Activated CD8-positive, alpha-beta memory T cell treated with anti-CD3 and anti-CD28 coated beads, Interleukin-2, amount 50 U/mL, for 4 hours (primary cell): ENCODE measurements around the gene MMAB.

ENCODE experiments used
- DNase-seq: peaks from one replicate; pipeline ENCODE4 v3.0.0-alpha.2; 2020

The MMAB gene

DNA sequence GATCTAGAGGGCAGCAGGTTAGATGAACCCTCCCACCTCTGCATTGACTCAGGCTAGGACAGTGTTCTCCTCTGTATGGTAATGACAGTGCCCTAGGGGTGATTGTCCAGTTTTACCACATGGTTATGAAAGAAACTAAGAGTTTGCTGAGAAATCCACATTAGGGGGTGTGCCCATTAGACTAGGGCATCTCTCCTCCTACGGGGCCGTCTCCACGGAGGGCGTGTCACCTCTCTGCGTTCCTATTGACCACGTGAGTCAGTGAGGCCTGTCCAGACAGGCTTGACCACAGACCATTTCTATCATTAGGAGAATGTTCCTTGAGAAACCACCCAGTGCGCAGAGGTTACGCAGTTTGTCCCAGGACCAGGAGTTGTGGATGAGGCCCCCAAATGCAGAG is 8.6 kb upstream of the MMAB start:
- DNase-seq = no peak

GRCh38 chr12:109581334-109581691 is 8.0 kb upstream of the MMAB start:
- DNase-seq = no peak

GRCh38 chr12:109580684-109581333 is 7.5 kb upstream of the MMAB start:
- DNase-seq = no peak

DNA sequence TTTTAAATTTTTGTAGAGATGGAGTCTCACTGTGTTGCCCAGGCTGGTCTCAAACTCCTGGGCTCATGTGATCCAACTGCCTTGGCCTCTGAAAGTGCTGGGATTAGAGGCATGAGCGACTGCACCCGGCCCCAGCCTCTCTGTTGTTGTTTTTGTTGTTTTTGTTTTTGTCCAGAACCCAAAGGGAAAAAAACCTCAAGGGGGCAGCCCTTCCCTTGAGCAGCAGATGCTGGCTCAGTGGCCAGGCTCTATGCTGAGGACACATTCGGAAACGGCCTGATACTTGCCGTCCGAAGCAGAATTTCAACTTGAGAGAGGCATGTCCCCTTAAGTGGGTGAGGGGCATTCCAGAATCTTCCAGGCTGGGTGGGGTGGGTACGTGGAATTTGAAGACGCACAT is 7.0 kb upstream of the MMAB start:
- DNase-seq = no peak

DNA sequence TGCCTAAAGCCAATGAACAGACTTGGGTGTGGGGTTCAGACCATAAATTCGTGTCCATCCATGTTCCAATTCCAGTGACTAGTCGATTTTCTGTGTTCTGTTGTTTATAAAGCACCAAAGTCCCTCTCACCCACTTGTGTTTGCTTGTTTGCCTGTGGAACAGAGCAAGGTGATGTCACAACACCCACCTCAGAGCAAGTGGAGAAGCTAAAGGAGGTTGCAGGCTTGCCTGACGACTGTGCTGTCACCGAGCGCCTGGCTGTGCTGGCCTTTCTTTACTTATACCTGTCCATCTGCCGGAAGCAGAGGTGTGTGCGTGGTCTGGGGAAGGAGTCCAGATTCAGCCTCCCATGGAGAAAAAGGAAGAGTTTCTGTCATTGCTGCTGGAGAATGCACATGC is 6.3 kb upstream of the MMAB start:
- DNase-seq = no peak

- no peak for DNase-seq
These were observed 5.1 kb upstream of the MMAB start for GRCh38 chr12:109578330-109578927.

GRCh38 chr12:109577311-109577710 is 4.0 kb upstream of the MMAB start:
- no peak for DNase-seq

DNA sequence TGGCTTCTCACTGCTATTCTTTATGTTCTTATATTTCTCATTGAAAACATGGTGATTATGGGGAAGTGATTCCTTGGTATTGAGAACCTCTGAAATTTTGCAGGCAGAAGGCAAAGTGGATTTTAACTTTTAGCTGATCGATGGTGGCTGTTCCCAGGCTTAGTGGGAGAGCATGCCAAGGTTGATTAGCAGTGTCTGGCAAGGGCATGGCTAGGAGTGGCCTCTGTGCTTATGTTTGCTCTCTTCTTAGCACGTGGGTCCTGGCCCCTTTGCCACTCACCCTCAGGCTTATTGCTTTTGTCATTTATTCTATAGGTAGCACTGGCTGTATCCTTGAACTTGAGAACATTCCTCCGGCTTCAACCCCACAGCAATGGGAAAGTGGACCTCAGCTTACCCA is 2.4 kb upstream of the MMAB start:
- no peak for DNase-seq

DNA sequence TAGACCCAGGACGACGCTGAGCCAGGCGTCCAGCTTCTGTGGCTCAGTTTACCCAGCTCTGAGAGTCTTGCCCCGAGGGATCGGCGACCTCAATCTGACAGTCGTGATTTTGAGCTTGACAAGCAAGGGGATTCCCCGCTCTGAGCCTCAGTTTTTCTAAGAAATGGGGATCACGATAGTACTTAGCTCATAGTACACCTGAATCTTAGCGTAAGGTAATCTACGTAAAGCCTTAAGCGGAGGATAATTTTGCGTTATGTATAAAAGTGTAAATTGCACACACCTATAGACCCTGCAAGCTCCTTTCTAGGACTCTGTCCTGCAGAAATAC is 575 bp upstream of the MMAB start:
- DNase-seq = no peak

GRCh38 chr12:109572506-109572845 is 828 bp downstream of the MMAB start:
- DNase-seq = no peak

DNA sequence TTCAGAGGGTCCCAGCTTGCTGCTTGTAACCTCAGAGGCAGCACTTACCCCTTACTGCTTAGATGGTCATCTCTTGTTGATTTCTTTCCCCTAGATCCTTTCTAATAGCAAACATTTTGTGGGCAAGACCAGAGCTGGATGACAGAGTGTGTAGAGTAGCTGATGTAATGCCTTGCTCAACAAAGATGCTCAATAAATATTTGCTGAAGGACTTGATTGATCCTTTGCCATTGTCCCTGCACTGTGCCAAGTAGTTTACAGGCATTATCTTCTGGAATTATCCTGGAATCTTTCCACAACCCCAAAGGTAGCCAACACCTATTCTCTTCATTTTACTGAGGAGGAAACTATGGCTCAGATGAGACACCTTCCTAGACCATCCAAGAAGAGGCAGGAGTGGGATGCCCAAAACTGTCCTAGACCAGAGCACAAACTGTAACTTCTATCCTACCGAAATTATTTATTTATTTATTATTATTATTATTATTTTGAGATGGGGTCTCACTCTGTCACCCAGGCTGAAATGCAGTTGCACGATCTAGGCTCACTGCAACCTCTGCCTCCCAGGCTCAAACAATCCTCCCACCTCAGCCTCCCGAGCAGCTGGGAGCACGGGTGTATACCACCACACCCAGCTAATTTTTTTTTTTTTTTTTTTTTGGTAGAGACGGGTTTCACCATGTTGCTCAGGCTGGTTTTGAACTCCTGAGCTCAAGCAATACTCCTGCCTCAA is 1.4 kb downstream of the MMAB start:
- no peak for DNase-seq

DNA sequence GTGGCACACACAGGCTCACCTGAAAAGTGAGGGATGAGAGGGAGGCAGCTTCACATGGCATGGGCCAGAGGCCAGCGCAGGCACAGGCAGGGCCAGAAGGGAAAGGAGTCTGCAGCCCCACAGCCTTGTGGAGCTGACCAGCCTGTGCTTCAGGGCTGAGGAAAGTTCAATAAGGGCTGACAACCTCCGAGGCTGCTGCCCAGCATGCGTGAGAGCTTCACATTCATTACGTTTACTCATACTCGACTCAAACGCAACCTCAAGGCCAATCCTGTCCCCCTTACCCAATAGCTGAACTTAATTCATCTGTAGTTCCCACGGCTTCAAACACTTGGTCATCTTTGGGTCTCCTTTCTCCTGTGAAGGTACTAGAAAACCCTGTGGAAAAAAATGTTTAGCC is 4.8 kb downstream of the MMAB start:
- no peak for DNase-seq

GRCh38 chr12:109567967-109568366 is 5.3 kb downstream of the MMAB start:
- no peak for DNase-seq

DNA sequence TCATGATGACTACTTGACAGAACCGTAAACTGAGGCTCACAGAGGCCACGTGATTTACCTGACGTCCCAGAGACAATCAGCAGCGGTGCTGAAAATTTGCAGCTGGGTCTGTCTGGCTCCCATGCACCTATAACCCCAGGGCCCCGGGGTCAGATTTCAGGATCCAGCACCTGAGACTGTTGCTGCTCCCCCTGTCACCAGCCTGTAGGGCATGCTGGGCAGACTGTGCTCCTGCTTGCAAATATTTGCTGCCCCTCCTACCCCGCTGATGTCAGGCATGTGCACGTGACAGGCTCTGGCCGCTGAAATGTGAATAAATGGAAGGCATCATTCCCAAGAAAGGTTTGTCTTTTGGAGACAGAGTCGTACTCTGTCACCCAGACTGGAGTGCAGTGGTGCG is 6.0 kb downstream of the MMAB start:
- DNase-seq = no peak

GRCh38 chr12:109566424-109566823 is 6.9 kb downstream of the MMAB start:
- no peak for DNase-seq

DNA sequence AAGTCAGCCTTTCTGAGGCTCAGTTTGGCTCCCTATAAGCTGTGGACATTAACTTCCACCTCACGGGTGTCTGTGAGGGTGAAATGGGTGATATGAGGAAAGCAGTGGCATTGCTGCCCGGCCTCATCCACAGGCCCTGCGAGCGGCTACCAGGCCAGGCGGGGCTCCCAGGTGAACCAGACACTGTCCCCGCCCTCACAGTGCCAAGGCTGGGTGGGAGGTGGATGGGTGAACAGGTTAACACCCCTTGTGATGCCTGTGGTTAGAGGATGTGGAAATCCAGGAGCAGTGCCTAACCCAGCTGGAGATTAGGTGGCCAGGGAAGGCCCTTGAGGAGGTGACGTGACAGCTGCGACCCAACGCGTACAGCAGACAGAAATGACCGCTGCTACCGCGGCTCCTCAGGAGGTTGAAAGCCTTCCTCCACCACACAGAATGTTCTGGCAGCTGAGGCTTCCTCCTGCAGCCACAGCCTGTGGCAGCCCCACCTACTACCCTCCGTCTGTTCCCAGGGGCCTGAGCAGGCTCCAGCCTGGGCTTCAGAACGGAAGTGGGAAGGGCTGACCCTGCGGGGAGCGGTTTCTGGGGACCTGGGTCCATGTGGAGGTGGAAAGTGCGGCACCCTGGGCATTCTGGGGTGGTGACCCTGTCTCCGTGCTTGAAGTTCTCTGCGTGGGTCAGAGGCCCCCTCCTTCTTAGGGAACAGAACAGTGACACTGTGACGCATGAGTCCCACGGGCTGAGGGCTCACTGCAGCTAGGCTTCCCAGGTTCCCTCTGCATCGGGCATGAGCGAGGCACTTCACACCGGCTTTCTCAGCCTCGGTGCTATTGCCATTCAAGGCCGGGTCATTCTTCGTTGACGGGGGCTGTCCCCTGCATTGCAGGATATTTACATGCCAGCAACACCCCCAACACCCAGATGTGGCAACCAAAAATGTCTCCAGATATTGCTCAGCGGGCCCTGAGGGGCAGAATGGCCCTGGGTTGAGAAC is 9.7 kb downstream of the MMAB start:
- no peak for DNase-seq

GRCh38 chr12:109562871-109563270 is 10.4 kb downstream of the MMAB start:
- no peak for DNase-seq

- no peak for DNase-seq
These were observed 11.6 kb downstream of the MMAB start for GRCh38 chr12:109561711-109562030.

- no peak for DNase-seq
These were observed 12.2 kb downstream of the MMAB start for GRCh38 chr12:109560867-109561710.

- DNase-seq = no peak
These were observed 13.7 kb downstream of the MMAB start for GRCh38 chr12:109559601-109560000.

DNA sequence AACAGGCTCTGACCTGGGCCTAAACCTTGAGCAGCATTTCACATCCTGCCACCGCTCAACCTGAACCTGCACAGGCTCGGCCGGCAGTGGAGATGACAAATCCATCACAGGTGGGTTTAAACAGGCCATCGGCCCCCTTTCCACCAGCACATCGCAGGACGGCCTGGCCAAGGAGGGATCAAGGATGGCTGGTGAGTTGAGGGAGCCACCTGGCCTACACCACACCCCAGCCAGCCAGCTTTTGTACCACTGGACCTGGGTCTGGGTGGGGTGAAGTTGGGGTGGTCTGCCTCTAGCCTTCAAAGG is 14.2 kb downstream of the MMAB start:
- DNase-seq = no peak

DNA sequence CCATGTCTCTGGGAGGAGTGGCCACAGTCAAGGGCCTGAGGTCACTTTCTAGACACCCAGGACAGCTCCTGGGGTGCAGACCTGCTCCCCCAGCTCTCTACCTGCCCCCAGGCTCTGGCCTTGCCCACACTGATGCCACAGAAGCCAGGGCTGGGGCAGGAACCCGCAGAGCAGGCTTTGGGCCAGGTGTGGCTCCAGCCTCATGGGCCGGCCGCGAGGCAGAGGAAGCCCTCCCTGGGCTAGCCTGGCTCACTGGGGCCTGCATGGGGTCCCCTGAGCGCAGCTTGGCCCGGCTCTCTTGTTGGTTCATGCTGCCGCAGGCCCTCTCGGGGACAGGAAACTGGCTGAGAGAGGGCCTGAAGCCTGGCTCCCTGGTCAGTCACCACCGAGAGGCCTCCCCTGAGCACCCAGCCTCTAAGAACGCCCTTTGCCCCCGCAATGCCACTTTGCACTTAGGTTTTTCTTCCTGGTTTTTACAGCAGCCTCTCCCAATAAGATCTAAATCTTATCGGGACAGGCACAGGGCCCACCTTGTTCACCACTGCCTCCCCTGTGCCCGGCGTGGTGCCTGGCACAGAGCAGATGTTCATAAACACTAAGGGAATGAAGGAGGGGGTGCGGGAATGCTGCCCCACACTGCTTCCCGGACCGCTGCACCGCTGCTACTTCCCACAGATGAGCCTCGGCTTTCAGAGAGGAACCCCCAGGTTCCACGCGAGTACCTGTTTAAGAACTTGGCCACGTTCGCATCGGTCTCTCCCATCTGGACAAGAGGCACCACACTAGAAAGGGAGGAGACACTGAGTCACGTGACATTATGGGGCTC is 14.7 kb downstream of the MMAB start:
- no peak for DNase-seq
